Measurements from ENCODE around the gene BCL7C.
"Not testable (repeated sequence)": the region's sequence is repeated elsewhere in the genome, so short reads cannot be mapped to it uniquely, and the experiment has no call there.

Gene BCL7C

DNA sequence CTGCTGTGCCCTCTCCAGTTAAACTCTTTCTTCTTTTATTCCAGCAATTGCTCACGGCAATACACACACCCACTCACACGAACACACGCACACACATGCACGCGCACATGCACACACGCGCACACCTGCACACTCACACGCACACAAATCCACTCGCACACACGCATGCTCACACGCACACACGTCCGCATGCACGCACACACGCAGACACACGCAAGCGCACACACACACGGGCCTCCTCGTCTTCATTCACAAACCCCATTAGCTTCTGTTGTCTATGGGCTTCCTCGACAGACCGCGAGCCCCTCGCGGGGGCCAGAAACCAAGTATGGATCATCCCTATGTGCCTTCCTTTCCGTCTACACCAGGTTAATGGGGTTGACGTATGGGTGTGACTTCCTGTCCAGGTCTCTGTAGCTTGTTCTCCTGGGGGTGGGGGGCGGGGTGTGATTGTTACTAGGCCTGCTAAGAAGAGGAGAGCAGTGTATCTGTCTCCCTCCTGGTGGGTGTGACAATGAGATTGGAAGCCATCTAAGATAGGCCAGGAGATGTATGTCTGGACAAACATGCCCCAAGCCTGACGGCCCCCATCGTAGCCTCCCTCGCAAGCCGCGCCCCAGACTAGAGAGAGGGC lies 1.9 kb upstream of the BCL7C start:
- no peak for DNase-seq (ENCODE audit: low spot score)

DNA sequence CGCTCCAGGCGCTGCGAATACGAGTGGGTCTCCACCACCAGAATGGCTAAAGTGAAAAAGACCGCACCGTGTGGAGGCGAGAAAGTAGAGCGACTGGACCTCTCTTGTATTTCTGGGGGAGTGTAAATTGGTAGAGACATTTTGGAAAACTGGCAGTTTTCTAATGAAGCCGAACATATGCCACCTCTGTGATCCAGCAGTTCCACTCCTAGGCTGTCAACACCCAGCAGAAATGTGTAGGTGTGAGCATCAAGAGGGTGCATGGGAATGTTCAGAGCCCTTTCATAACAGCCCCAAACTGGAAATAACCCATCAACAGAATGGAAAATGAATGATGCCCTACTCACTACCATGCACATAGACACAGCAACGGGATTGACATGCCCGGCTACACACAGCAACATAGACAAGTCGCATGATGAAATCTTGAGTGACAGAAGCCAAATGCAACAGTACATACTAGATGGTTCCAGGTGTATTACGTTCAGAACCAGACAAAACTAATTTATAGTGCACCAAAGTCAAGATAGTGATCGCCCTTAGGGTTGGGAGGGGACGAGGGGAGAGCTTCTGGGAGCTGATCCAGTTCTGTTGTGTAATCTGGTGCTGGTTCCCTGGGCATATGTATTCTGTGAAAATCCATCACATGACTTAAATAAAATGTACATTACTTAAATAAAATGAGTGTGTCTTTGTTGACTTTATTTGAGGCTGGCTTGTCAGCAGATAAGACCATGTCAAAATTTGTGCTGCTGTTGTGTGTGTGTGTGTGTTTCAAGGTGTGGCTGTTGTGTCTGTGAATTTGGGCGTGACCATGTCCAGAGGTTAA lies 877 bp upstream of the BCL7C start:
- peak; percentile 45 for DNase-seq (ENCODE audit: low spot score)

DNA sequence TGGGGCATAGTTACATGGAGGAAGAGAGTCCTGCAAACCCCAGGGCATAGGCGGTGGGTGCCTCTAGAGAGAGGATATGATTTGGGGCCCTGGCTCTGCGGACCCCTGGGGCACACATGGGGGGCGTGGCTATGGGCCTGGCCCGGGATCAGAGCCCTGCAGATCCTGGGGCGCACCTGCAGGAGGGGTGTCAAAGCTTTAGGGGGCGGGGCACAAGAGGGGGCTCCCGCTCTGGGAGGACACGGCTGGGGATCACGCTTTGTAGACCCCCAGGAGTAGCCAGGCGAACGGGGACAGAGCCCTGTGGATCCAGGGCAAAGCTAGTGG lies 497 bp downstream of the BCL7C start:
- DNase-seq (ENCODE audit: low spot score): no peak

DNA sequence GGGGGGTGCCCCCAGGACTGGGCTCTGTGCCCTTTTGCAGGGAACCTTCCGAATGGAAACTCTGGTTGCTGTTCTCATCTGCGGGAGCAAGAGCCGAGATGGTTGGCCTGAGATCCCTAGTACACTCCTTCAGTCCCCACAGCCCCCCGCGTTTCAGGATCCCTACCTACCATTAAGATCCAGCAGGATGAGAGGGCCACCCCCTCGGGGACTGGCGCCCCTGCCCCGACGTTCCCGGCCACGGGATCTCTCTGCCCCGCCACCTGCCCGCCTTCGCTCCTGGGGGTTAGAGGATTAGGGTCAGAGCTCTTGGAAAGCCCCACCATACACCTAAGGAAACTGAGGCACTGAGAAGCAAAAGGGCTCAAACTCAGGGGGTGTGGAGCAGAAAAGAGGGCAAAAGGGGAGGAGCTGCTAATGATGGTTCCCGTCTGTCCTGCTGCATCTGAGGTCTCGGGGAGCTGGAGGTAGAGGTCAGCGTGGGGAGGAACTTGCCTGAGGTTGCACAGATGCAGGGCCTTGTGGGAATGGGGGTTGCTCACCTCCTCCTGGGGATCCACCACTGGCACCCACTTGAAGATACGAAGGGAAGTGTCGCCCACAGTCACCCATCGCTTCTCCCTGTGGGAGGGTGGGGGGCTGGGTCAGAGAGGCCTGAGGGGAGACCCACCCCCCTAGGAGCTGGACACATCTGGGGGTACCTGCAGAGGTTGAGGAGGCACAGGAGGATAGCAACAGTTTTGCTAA lies 1.0 kb downstream of the BCL7C start:
- DNase-seq (ENCODE audit: low spot score): no peak

DNA sequence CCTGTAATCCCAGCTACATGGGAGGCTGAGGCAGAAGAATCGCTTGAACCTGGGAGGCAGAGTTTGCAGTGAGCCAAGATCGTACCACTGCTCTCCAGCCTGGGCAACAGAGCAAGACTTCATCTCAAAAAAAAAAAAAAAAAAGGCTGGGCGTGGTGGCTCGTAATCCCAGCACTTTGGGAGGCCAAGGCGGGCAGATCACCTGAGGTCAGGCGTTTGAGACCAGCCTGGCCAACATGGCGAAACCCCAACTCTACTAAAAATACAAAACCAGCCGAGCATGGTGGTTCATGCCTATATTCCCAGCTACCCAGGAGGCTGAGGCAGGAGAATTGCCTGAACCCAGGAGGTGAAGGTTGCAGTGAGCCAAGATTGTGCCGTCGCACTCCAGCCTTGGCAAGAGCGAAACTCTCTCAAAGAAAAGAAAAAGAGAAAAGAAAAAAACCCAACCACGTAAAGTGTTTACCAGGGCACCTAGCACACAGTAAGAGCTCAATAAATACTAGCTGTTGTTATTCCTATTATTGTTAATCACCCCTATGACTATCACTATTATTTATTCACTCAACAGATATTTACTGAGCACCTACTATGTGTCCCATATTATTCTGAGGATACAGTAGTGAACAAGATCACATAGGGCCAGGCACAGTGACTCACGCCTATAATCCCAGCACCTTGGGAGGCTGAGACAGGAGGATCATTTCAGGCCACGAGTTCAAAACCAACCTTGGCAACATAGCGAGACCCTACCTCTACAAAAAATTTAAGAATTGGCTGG lies 2.6 kb downstream of the BCL7C start:
- DNase-seq (ENCODE audit: low spot score): not testable (repeated sequence)

DNA sequence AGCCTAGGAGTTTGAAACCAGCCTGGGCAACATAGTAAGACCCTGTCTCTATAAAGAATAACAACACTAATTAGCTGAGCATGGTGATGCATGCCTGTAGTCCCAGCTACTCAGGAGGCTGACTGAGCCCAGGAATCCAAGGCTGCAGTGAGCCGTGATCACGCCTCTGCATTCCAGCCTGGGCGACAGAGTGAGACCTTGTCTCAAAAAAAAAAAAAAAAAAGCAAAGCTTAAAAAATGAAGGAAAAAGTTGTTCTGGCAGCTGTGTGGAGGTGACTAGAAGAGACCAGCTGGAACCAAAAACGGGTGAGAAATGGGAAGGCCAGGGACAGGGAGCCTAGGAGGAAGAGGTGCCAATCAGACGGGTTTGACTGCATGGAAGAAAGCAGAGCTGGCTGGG lies 4.2 kb downstream of the BCL7C start:
- no peak for DNase-seq (ENCODE audit: low spot score)

DNA sequence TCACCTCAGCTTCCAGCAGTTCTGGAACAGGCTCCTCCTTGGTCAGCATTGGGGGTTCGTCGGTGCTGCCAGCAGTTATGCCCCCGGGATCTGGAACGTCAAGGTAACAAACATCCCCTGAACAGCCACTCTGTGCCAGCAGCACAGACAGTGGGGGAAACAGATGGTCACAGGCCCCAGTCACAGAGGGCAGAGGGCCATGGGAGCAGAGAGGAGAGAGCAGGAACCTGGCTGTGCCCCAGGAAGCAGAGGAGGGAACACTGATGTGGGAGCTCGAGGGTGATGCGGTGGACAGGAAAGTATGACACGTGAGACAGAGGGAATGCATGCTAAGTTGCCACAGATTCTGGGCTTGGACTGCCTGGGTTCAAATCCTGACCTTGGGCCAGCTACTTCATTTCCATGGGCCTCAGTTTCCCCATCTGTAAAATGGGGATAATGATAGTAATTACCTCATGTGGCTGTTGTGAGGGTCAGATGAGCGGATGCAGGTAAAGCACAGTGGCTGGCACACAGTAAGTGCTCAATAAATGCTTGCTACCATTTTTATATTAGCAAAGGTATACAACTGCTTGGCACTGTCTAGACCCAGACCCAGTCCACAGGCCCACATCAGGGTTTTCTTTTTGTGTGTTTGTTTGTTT lies 4.9 kb downstream of the BCL7C start:
- no peak for DNase-seq (ENCODE audit: low spot score)

DNA sequence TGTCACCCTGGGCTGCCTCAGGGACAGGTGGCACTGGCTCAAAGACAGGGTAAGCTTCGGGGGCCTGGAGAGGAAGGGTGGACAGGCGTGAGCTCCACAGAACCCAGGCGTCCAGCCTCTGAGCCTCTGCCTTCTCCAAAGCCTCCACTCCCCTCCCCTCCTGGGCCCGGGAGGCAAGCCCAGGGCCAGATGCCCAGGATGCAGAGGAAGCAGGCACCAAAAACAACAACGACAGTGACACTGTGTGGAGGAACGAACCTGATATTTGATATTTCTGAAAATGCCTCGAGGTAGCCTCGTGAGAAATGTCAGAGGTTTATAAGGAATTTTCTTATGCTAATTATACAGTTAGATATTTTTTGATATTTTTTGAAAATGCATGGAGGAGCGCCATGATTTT lies 6.0 kb downstream of the BCL7C start:
- DNase-seq (ENCODE audit: low spot score): no peak

DNA sequence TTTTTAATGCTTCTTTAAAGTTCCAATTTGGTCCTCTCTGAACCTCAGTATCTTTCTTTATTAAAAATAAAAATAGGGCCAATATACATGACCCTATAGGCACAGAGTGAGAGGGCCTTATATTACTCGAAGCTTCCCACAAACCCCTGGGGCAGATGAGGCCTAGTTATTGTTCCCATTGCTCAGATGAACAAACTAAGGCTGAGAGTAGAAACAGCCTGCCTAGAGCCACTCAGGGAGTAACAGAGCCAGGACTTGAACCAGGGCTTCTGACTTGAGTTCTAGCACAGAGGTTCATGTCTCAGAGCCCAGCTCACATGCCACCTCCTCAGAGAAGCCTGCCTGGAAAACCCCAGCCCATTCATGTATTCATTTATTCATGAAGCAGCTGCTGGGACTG lies 7.7 kb downstream of the BCL7C start:
- no peak for DNase-seq (ENCODE audit: low spot score)

DNA sequence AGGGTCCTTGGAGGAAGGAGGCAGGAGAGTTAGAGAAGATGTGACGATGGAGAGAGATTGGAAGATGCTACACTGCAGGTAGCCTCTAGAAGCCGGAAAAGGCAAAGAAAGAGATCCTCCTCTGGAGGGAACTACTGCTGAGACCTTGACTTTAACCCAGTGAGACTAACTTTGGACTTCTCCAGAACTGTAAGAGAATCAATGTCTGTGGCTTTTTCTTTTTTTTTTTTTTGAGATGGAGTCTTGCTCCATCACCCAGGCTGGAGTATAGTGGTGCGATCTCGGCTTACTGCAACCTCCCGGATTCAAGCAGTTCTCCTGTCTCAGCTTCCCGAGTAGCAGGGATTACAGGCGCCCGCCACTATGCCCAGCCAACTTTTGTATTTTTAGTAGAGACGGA lies 8.7 kb downstream of the BCL7C start:
- no peak for DNase-seq (ENCODE audit: low spot score)

DNA sequence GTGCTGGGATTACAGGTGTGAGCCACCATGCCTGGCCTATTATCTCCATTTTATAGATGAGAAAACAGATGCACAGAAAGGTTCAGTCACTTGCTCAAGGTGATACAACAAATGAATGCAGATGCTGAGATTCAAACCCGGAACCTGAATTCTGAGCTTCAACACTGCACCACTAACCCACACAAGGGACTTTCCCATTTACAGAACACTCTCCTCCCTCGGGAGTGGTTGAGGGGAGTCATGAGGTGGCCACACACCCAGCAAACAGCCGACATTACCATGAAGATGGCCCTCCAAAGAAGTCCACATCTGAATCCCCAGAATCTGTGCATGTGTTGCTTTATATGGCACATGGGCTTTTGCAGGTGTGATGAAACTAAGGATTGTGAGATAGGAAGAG lies 9.1 kb downstream of the BCL7C start:
- DNase-seq (ENCODE audit: low spot score): no peak

DNA sequence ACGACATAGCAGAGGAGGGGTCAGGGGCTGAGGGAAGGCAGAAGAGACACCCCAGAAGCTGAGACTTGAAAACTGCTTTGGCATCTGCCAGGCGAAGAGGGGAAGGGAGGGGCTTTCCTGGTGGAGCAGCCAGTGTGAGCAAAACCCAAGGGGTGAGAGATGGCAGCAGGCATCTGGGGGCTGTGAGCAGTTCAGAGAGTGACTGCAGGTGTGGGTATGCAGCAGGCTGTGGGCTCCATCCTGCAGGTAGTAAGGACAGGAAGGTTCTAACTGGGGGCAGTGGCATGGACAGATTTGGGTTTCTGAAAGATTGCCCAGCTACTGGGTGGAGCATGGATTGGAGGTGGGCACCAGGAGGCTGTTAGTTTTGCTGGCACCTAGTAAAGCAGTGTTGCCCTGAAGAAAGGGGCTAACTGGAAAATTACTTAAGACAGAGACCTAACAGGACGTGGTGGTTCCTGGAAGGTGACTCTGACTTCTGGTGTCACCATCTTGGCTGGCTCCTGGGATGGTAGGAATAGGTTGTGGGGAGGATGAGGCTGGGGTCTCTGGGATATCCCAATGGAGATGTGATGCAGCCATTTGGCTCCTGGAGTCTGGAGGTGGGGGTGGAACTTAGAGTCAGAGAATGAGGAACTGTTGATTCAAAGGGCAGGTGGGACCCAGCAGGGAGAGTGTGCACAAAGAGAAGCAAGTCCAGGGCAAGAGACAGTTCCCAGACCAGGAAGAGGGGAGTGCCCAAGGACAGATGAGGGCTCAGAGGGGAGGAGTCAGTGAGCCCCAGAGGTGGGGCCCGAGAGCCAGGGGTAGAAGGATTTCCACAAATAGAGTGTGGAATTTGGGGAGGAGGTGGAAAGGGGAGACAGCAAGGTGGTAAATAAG lies 11.2 kb downstream of the BCL7C start:
- DNase-seq (ENCODE audit: low spot score): no peak

DNA sequence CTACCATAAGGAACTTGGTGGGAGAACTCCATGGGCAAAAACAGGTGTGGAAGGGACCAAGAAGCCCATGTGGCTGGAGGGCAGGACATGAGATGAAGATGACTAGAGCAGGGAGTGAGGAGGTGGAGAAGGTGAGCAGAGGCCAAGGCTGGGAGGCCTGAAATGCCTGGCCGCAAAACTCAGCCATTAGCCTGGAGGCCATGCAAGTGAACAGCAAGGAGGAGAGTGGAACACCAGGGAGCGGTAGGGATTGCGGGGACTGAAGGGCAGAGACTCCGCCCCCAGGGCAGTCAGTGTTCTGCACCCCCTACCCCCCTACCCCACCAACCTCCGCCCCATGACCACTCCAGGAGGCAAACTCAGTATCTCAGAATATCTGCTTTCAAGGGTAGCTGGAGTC lies 17.0 kb downstream of the BCL7C start:
- no peak for DNase-seq (ENCODE audit: low spot score)

DNA sequence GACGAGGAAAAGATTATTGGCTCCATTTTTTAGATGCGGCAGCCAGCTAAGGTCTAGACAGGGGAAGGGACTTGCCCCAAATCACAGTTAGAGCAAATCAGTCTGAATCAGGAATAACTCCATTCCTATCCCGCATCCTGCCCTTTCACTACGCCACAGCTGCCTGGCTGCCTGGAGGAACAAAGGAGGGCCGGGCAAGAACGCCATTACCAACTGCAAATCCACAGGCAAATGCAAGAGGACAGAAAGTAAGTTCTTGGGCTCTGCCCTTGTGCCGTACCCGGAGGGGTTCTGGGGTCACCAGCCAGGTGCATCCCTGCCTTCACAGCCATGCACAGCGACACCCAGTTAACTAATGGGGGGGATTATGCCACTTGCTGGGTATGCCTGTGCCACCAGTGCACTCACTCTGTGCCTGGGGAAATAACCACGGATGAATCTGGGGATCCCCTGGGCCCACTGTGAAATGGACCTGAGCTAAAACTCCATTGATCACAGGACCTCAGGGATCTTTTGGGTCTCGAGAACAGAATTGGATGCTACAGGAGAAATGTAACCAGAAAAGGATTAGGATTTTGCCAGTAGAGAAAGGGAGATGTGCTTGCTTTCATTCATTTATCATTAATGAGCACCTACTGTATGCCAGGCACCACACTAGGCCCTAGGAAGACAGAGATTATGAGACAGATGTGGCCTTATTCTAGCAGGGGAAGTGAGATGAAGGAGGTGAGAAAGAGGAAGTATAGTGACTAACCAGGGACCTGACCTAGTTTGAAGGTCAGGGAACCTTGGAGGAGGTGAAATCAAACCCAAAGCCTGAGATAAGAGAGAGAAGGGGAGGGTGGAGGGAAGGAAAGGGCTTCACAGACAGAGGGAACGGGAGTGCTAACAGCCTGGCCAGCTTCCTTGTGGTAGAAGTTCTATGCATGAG lies 17.7 kb downstream of the BCL7C start:
- no peak for DNase-seq (ENCODE audit: low spot score)

DNA sequence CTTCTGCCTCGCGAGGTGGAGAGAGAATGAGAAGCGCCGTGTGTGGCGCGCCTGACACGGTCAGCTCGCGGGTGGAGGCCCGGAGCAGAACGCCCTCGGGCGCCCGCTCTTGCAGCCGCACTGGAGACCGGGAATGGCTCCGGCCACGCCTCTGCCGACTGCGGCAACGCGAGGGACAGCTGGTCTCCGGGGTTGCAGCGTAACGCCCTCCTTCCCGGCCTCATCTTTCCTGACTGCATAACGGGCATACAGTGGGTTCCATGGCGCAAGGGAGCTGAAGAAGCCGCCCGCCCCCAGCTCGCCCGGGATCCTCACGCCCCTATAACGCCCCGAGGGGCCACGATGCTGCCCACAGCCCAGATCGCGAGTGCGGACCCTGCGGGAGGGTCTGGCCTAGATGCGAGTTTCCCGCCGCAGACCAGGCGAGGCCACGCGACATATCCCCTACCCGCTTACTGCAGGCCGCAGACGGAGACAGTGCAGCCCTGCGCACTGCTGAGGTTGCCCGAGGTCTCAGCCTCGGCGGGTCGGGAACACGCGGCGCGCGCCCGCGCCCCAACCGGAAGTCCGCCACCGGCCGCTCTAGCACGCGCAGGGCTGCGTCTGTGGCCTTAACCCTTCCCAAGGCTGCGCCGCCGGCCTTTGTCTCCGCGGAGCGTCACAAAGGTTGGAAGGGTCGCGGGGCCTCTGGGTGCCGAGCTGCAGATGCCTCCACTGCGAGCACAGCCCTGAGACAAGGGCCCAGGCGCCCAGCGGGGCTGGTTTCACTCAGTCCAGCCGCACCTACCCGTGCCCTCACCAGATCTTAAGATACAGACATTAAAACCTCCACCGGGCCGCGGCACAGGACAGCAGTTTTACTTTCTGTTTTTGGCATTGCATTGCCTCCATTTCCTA lies 18.8 kb downstream of the BCL7C start:
- DNase-seq (ENCODE audit: low spot score): peak; percentile 84

DNA sequence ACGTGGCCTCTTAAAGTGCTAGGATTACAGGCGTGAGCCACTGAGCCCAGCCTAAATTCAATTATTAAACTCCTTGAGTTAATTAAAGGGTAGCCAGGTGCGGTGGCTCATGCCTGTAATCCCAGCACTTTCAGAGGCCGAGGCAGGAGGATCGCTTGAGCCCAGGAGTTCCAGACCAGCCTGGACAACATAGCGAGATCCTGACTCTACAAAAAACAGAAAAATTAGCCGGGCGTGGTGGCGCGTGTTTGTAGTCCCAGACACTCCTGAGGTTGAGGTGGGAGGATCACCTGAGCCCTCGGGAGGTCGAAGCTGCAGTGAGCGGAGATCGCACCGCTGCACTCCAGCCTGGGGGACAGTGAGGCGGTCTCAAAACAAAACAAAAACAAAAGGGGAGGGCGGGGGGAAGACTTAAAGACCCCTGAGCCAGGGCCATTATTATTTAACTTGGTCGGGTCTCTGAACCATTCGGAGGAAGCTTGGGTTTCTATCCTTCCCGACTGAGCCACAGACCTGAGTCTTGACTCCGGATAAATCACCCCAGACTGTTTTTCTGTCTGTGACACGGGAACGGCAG lies 19.5 kb downstream of the BCL7C start:
- no peak for DNase-seq (ENCODE audit: low spot score)

DNA sequence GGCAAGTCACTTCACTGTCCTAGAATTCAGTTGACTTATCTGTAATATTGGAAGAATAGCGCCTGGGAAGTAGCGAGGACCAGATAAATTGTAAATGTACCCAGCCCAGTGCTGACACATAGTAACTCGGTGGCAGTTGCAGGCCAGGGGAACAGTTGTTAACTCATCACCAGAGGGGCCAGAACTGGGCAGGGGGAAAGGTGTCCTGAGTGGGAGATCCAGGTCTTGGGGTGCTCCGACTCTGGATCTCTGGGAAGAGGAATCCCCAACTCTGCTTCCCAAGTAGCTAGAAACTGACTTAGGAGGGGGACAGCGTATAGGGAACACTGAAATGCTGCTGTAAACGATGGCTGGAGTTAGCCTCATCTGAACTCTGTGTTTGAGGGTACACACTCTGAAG lies 23.0 kb downstream of the BCL7C start:
- DNase-seq (ENCODE audit: low spot score): no peak

DNA sequence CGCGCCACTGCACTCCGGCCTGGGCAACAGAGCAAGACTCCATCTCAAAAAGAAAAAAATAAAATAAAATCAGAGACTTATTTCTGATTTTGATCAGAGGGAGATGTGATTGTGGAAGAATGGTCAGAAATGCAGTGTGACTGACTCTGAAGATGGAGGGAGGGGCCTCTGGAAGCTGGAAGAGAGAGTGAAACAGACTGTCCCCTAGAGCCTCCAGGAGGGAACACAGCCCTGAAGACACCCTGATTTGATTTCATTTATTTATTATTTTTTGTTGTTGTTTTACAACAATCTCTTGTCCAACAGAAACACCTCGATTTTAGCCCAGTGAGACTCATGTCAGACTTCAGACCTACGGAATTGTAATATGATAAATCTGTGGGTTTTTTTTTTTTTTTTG lies 26.1 kb downstream of the BCL7C start:
- DNase-seq (ENCODE audit: low spot score): no peak
